CD4-positive, alpha-beta T cell treated with Interleukin-17A for 4 hours (primary cell): Measurements from ENCODE around the gene KIAA1614.

Source experiments
- DNase-seq: peaks from one replicate; pipeline ENCODE4 v3.0.0-alpha.2; 2020; ENCODE audit warnings: mixed read lengths

KIAA1614 gene

DNA sequence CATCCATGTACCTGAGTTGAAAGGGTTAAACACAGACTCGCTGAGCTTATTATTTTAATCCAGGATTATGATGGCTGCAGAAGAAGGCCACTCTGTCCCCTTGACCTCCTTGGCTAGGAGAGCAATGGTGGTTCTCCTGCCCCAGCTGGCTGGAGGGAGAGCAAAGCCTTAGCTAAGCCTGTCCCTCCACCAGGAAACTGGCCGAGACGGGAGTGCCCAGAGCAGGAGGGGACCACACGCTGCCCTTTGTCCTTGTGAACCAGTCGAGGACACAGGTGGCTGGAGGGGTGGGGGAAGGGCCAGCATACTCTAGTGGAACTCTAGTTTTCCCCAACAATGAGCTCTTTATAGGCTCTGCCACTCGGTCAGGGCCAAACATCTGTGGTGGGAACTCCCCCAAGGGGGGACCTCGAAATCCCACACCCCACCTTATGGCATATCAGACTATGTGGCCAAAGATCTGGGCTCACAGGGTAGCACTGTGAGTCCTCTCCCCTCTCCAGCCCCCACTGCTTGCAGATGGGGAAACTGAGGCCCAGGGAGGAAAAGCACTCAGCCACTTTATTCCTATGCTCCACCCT, 12.9 kb downstream of the KIAA1614 start:
- DNase-seq, result no peak

DNA sequence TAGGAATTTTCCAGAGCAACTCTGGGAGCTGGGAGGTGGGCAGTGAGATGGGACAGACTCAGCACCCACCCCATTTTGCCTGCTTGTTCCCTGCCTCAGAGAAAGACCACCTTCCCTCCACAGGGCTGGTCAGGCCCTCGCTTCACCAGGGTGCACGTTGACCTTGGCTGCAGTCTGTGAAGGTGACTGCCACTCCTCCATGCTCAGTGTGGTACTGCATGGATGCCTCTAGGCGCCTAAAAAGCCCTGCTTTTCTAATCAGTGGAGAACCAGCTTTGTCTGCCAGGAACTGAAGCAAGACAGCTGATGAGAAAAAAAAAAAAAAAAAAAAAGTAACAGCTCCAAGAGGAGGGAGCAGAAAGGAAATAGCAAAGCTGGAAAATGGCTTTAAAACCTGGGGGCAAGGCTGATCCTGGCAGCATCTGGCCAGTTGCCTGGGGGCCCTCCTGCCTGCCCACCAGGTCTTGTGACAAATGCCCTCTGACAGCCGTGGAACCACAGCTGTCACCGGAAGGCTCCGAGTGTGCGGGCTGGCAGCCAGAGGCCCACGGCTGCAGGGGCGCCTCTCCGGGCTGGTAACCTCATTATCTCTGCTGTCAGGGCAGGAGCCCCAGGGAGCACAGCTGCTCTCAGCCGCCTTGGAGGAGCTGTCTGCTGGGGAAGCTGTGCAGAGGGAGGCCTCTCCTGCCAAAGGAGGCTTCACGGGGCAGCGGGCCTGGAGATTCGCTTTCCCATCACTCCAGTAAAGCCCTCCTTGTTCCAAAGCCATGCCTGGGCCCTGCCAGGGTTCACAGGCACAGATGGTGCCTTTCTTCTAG, 13.7 kb downstream of the KIAA1614 start:
- no peak for DNase-seq

GRCh38 chr1:180927348-180927747, 14.7 kb downstream of the KIAA1614 start:
- DNase-seq, result no peak

- no peak for DNase-seq
Measured at GRCh38 chr1:180927841-180928240, 15.1 kb downstream of the KIAA1614 start.

DNA sequence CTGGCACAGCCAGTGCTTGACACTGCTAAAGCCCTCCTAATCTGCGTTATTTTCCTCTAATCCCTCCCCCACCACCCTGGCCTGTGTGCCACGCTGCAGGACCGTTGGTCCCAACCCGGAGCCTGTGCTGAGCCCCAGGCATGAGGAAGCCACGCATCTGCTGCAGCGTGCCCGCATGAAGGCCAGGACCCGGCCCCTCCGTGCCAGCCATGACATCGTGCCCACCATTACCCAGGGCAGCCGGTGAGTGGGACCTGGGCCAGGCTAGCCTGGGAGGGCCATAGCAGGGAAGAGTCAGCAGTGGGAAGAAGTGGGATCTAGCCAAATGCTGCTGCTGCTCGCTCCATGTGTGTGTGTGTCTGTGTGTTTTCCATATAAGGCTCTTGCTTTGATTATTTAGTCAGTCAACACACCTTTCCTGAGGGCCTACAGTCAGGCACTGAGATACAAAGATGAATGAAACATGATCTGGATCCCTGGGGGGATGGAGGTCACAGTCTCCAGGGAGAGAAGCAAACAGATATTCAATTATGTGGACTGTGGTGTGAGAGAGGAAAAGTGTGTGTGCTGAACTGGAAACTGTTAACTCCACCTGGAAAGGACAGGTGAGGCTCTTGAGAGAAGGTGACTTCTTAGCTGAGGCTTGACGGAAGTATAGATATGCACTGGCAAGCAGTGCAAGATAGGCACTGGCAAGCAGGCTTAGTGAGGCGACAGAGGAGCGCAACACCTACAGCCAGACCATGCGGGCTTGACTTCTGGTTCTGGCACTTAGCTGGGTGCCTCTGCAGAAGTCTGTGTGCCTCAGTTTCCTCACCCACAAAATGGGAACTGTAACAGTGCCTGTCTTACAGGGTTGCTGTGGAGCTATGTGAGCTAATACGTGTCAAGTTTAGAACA, 15.9 kb downstream of the KIAA1614 start:
- no peak for DNase-seq

DNA sequence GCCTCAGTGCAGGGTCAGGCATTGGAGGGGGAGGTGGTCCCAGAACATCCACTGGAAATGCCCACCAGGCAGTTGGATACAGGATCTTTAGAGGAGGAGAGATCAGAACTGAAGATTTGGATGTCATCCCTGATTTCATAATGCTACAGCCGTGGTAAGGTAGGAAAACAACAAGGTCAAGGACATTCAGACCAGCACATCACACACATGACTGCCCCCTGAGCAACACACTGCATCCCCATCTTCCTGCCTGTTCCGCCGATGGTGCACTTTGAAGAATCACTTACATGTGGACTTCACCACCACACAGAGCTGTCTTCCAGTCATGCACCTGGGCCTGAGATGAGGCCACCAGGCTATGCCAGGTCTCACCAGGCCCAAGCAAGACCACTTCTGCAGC, 16.7 kb downstream of the KIAA1614 start:
- no peak for DNase-seq

GRCh38 chr1:180930687-180931086, 18.0 kb downstream of the KIAA1614 start:
- no peak for DNase-seq

- no peak for DNase-seq
Measured at GRCh38 chr1:180931529-180931928, 18.8 kb downstream of the KIAA1614 start.

DNA sequence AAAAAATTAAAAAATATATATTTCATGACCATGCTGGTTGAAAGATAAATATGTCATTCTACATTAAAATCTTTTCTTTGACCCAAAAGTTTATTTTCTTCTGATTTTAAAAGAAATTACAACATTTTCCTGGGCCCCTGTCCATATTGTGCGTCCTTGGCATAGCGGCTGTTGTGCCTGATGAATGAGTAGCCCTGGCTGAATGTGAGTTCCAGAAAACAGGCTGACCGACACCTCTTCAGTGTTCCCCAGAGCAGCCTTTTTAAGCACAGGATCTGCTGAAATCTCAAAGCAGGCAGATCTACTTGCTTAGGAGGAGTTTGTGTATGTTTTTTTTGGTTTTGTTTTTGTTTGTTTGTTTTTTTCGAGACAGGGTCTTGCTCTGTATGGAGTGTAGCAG, 19.7 kb downstream of the KIAA1614 start:
- DNase-seq, result no peak

GRCh38 chr1:180933141-180933540, 20.4 kb downstream of the KIAA1614 start:
- no peak for DNase-seq

DNA sequence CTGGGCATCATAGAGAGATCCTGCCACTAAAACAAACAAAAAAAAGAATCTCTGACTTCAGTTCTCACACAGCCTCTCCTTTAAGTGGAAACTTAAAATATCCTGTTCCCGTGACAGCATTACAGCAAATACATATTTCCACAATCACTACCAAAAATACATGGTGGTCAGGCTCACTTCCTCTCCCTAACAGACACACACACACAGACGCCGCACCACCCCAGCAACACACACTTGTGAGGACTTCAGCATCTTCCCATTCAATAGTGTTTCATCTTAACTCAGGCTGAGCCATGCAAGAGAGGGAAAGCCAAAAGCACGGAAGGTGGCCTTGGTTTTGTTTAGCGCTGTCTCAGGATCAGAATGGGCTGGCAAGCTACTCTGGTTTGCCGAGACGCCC, 21.9 kb downstream of the KIAA1614 start:
- DNase-seq, result no peak

GRCh38 chr1:180935326-180936109, 22.8 kb downstream of the KIAA1614 start:
- DNase-seq, result no peak

DNA sequence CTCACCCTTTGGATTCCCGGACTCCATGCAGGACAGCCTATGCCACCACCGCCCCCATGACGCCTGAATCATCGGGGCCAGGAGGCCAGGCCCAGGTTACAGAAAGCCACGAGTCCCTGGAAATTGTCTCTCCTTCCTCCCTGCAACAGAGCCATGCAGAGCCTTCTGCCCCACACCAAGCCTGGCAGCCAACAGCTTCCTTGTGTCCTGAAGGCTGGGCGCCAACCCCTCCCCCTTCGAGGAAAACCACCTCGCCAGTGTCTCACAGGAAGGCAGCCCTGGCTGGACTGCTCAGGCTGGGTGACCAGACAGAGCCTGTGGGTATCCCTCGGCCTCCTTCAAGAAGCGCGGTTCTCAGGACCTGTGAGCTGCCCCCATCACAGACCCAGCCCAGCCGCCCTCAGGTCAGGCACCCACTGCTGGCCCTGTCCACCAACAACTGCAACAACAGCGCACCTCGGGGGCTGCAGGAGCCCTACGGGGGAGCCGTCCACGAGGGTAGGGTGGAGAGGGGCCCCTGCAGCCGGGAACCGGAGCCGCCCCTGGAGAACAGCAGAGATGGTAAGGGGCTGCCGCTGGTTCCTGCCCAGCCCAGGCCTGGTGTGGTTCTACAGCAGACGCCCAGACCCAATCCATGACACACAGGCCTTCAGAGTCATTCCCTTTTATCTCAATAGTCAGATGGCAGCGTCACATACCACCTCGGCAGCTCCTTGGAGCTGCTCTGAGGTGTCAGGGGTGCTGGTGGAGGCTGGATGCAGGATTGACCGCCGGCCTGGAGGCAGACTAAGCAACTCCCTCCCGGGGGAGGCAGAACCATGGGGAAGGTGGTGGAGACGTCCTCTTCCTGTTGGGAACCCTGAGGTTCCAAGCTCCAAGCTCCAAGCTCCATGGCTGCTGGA, 23.7 kb downstream of the KIAA1614 start:
- no peak for DNase-seq

- DNase-seq, result no peak
Measured at GRCh38 chr1:180937012-180937372, 24.3 kb downstream of the KIAA1614 start.

DNA sequence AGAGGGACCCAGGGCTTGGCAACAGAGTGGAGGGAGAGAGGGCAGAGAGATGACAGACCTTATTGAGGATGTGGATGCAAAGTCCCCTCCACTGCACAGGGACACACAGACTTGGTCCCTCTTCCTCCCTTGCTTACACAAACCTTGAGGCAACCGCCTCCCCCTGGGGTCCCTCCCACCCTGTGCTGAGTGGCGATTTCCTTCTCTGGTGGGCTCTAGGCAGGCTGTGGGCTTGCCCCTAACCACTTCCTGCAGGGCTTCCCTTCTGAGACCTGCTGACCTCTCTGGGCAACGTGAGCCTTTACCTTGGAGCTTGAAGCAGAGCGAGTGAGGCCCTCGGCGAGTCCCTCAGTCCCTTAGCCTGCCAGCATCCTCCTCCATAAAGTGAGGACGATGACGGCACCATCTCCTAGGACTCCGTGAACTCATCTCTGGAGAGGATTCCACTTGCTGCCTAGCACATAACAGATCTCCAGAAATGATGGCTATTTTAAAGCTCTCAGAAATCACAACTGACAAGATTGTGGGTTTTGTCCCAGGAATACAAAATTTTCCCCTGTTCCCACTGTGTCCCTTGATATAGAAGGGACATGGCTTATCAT, 25.0 kb downstream of the KIAA1614 start:
- DNase-seq, result no peak

GRCh38 chr1:180939073-180939710, 26.5 kb downstream of the KIAA1614 start:
- DNase-seq, result no peak

DNA sequence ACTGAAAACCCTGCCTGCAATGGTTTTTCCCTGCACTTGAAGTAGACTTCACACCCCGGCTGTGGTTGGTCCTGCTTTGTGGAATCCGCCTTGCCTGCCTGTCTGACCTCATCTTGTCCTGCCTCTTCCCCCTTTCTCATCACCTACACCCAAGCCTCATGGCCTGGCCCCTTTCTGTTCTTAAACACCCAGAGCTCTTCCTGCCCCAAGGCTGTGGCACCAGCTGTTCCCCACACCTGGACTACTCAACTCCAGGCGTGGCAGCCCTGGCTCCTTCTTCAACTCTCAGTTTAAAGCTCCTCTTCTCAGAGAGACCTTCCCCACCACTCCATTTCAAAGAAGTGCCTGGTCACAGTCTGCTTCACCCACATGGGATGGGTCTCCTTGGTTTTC, 27.0 kb downstream of the KIAA1614 start:
- no peak for DNase-seq

DNA sequence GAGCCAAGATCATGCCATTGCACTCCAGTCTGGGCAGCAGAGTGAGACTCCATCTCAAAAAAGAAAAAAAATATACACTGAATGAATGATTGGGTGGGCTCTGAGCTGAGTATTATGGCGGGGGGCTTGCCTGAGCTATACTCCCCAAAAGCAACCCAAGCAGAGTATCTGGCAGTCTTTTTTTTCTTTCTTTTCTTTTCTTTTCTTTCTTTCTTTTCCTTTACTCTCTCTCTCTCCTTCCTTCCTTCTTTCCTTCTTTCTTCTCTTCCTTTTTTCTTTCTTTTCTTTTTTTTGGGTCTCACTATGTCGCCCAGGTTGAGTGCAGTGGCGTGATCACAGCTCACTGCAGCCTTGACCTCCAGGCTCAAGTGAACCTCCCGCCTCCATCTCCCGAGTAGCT, 27.7 kb downstream of the KIAA1614 start:
- DNase-seq, result no peak

- DNase-seq, result no peak
Measured at GRCh38 chr1:180941518-180942275, 29.0 kb downstream of the KIAA1614 start.

- DNase-seq, result no peak
Measured at GRCh38 chr1:180945151-180945550, 32.5 kb downstream of the KIAA1614 start.
